Hepatocyte (in vitro differentiated cells): ENCODE data around the gene ATP6V0E1.

Experiments used
- CTCF ChIP-seq: fragments of 200-600 bp; sonication (generic); IDR thresholded peaks from 2 replicates; pipeline ENCODE4 v1.5.1; 2016; ENCODE audit warnings: antibody characterized with exemption, mild to moderate bottlenecking; ENCODE audit not compliant: poor library complexity
- EZH2 ChIP-seq: fragments of 200-600 bp; sonication (generic); IDR thresholded peaks from 2 replicates; pipeline ENCODE4 v1.6.1; 2016; ENCODE audit warnings: antibody characterized with exemption, mild to moderate bottlenecking, borderline replicate concordance
- EZH2phosphoT487 ChIP-seq: fragments of 200-600 bp; sonication (generic); IDR thresholded peaks from one replicate; pipeline ENCODE4 v1.6.1; 2018; ENCODE audit warnings: antibody characterized with exemption, mild to moderate bottlenecking, low read depth, moderate library complexity; ENCODE audit not compliant: unreplicated experiment, severe bottlenecking

GRCh38 chr5:172969921-172970320, 13.7 kb upstream of the ATP6V0E1 start:
- TF ChIP-seq CTCF (no peak), EZH2 (no peak), EZH2phosphoT487 (no peak)
